ENCODE measurements around the gene MRPS35. TPM values are rescaled to one million over a fixed set of nuclear protein-coding genes. Genes with fewer than 3 reads are reported as not detected.

The MRPS35 gene
- total and polyA plus RNA-seq, 10 donors, result 20.5 to 40.8 (median 28.5) TPM

GRCh38 chr12:27747111-27747820, 36.6 kb downstream of the MRPS35 start:
- no peaks in the 10 kb centered on the region for H3K27me3 ChIP-seq (replicated peaks in 1 of 7)
- peaks cover 0 to 58% (median 17%) of the 10 kb centered on the region in 6 donors for H3K36me3 ChIP-seq
- WGBS, 5 donors, result 91 to 96% (median 94%) methylated on average over 3 of the region's 3 CpGs
- no peaks in the 10 kb centered on the region for H3K9me3 ChIP-seq
- no peak overlapping the region for H3K4me3 ChIP-seq
- no peak for TF ChIP-seq POLR2A (IDR thresholded peaks at IDR 0.05)
- TF ChIP-seq POLR2AphosphoS5 (IDR thresholded peaks at IDR 0.05), result no peak
- TF ChIP-seq, protein P1, sequence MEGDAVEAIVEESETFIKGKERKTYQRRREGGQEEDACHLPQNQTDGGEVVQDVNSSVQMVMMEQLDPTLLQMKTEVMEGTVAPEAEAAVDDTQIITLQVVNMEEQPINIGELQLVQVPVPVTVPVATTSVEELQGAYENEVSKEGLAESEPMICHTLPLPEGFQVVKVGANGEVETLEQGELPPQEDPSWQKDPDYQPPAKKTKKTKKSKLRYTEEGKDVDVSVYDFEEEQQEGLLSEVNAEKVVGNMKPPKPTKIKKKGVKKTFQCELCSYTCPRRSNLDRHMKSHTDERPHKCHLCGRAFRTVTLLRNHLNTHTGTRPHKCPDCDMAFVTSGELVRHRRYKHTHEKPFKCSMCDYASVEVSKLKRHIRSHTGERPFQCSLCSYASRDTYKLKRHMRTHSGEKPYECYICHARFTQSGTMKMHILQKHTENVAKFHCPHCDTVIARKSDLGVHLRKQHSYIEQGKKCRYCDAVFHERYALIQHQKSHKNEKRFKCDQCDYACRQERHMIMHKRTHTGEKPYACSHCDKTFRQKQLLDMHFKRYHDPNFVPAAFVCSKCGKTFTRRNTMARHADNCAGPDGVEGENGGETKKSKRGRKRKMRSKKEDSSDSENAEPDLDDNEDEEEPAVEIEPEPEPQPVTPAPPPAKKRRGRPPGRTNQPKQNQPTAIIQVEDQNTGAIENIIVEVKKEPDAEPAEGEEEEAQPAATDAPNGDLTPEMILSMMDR (IDR thresholded peaks at IDR 0.05 in 8 of 11, conservative IDR thresholded peaks at IDR 0.05 in 3 of 11), result no peak
- no peak for DNase-seq
- peak overlapping the region in 3 of 8 donors; percentile 49 to 69 (median 68) for H3K27ac ChIP-seq
- intact Hi-C loops (cut with DNase I; ENCODE audit: low total_unique reads), result no loop called here
- peaks cover 0 to 17% (median 7%) of the 10 kb centered on the region in 6 donors for H3K4me1 ChIP-seq

GRCh38 chr12:27751386-27752047, 40.9 kb downstream of the MRPS35 start:
- DNase-seq, result no peak
- Histone ChIP-seq H3K9me3 (no peaks in the 10 kb centered on the region), H3K36me3 (peaks cover 5 to 52% (median 17%) of the 10 kb centered on the region in 6 donors), H3K4me3 (no peak overlapping the region), H3K4me1 (peaks cover 0 to 17% (median 7%) of the 10 kb centered on the region in 6 donors), H3K27ac (no peak overlapping the region), H3K27me3 (replicated peaks in 1 of 7) (no peaks in the 10 kb centered on the region)
- intact Hi-C loops (cut with DNase I; ENCODE audit: low total_unique reads), result no loop called here
- TF ChIP-seq POLR2A (IDR thresholded peaks at IDR 0.05), result no peak
- TF ChIP-seq, protein P1 (IDR thresholded peaks at IDR 0.05 in 8 of 11, conservative IDR thresholded peaks at IDR 0.05 in 3 of 11), result no peak
- no peak for TF ChIP-seq POLR2AphosphoS5 (IDR thresholded peaks at IDR 0.05)
- 92 to 97% (median 95%) methylated on average over 15 of the region's 15 CpGs for WGBS, 5 donors

DNA sequence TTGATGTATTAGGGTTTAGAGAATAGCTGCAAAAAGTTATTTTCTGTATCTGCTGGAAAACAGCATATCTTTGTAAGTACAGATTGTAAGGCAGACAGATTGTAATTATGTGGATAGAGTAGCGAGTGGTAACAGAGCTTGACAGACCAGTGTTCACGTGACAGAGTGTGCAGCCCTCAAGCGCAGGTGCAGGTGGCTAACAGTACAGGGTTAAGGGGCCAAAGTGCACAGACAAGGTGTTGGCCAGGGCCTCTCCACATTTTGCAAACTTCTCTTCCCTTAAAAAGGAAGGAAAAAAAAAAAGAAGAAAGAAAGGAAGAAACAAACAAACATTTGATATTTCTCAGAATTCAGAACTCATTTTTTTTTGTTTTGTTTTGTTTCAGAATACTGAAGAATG, 44.2 kb downstream of the MRPS35 start:
- DNase-seq, result no peak
- Histone ChIP-seq H3K36me3 (peaks cover 5 to 50% (median 19%) of the 10 kb centered on the region in 6 donors), H3K4me3 (no peak overlapping the region), H3K4me1 (no peaks in the 10 kb centered on the region), H3K27me3 (replicated peaks in 1 of 7) (no peaks in the 10 kb centered on the region), H3K9me3 (no peaks in the 10 kb centered on the region), H3K27ac (no peak overlapping the region)
- intact Hi-C loops (cut with DNase I; ENCODE audit: low total_unique reads), result no loop called here
- 88 to 99% (median 95%) methylated on average over 3 of the region's 3 CpGs for WGBS, 5 donors
- TF ChIP-seq POLR2AphosphoS5 (IDR thresholded peaks at IDR 0.05) (no peak), POLR2A (IDR thresholded peaks at IDR 0.05) (no peak)
- TF ChIP-seq, protein P1 (IDR thresholded peaks at IDR 0.05 in 8 of 11, conservative IDR thresholded peaks at IDR 0.05 in 3 of 11), result no peak

DNA sequence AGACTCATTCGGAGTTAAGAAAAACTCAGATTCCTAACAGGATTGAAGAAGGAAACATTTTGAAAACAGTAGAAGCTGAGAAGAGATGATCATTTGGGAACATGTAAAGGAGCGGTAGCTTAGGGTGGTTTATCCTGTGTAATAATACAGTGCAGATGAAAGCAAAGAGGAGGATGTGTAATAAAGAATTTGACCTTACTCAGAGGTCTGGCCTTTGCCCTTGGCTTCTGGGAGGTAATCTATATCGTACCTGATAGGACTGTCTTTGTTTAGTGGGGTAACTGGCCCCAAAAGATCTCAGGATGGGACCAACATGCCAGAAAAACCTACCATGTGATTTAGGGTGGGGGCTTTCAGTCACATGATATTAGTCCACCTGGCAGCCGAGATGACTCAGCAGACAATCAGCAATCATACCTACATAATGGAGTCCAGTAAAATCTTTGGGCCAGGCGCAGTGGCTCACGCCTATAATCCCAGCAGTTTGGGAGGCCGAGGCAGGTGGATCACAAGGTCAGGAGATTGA, 46.1 kb downstream of the MRPS35 start:
- WGBS, 5 donors, result 94 to 96% (median 95%) methylated on average over 6 to 7 of the region's 7 CpGs
- DNase-seq, result no peak

More for the DNA sequence above, 46.1 kb downstream of the MRPS35 start:
- TF ChIP-seq POLR2AphosphoS5 (IDR thresholded peaks at IDR 0.05) (no peak), POLR2A (IDR thresholded peaks at IDR 0.05) (no peak)
- TF ChIP-seq, protein P1 (IDR thresholded peaks at IDR 0.05 in 8 of 11, conservative IDR thresholded peaks at IDR 0.05 in 3 of 11), result no peak
- intact Hi-C loops (cut with DNase I; ENCODE audit: low total_unique reads), result no loop called here
- Histone ChIP-seq H3K27ac (no peak overlapping the region), H3K36me3 (peaks cover 5 to 43% (median 17%) of the 10 kb centered on the region in 6 donors), H3K4me1 (no peaks in the 10 kb centered on the region), H3K27me3 (replicated peaks in 1 of 7) (no peaks in the 10 kb centered on the region), H3K4me3 (no peak overlapping the region), H3K9me3 (no peaks in the 10 kb centered on the region)
